PC-9 (cell line): ENCODE data around the gene S100Z. TPM values are rescaled to one million over a fixed set of nuclear protein-coding genes. Genes with fewer than 3 reads are reported as not detected.
A peak's percentile ranks its signal among the peaks of the same experiment; 100 is the strongest.
"Not testable (repeated sequence)": the region's sequence is repeated elsewhere in the genome, so short reads cannot be mapped to it uniquely, and the experiment has no call there.

Experiments used
- BruUV-seq: library from RNA; stranded (reverse); fragments of 400-500 nt; replicated peaks from 2 replicates; lab custom pipeline; 2021; lab: Mats Ljungman, UMichigan
- CTCF ChIA-PET: fragments of 300-600 bp; sonication (Branson Sonifier 250); formaldehyde crosslinking; loops from one replicate; lab custom pipeline; 2022; ENCODE audit warnings: antibody characterized with exemption; lab: Charles Lee
- POLR2A ChIA-PET: fragments of 300-600 bp; sonication (Branson Sonifier 250); formaldehyde crosslinking; loops from one replicate; lab custom pipeline; 2022; ENCODE audit warnings: antibody characterized with exemption; ENCODE audit not compliant: unreplicated experiment; lab: Charles Lee
- DNase-seq, 2 experiments: peaks; one replicate each; pipeline versions ENCODE4 v3.0.0 to v3.0.0-alpha.2; 2015 to 2022; ENCODE audit warnings: mixed read lengths in 1 of 2
- H2AFZ ChIP-seq: fragments of 200-600 bp; sonication (generic); 2 replicates; pipeline ENCODE4 v1.8.1; 2017; ENCODE audit warnings: antibody characterized with exemption
- H3F3A ChIP-seq: fragments of 200-600 bp; sonication (generic); 2 replicates; pipeline ENCODE4 v1.8.1; 2017; ENCODE audit warnings: antibody characterized with exemption, mild to moderate bottlenecking, low read depth; ENCODE audit not compliant: insufficient read depth
- H3K27ac ChIP-seq: fragments of 200-600 bp; sonication (generic); 2 replicates; pipeline ENCODE4 v1.6.1; 2016; ENCODE audit warnings: mixed run types
- H3K27me3 ChIP-seq: fragments of 200-600 bp; sonication (generic); 2 replicates; pipeline ENCODE4 v1.6.1; 2016; ENCODE audit warnings: low read depth, mixed run types; ENCODE audit not compliant: insufficient read depth
- H3K36me3 ChIP-seq: fragments of 200-600 bp; sonication (generic); 2 replicates; pipeline ENCODE4 v1.6.1; 2016; ENCODE audit warnings: low read depth, mixed run types
- H3K4me1 ChIP-seq: fragments of 200-600 bp; sonication (generic); replicated peaks from 2 replicates; pipeline ENCODE4 v1.6.1; 2016; ENCODE audit warnings: mixed run types; ENCODE audit not compliant: insufficient read depth
- H3K4me2 ChIP-seq: fragments of 200-600 bp; sonication (generic); 2 replicates; pipeline ENCODE4 v1.6.1; 2017; ENCODE audit warnings: mixed run types
- H3K4me3 ChIP-seq: fragments of 200-600 bp; sonication (generic); 2 replicates; pipeline ENCODE4 v1.6.1; 2016; ENCODE audit warnings: mixed run types
- H3K79me2 ChIP-seq: fragments of 200-600 bp; sonication (generic); 2 replicates; pipeline ENCODE4 v1.6.1; 2017; ENCODE audit warnings: low read depth, mixed run types
- H3K9me2 ChIP-seq: fragments of 200-600 bp; sonication (generic); 2 replicates; pipeline ENCODE4 v1.8.1; 2017; ENCODE audit warnings: mild to moderate bottlenecking; ENCODE audit not compliant: insufficient read depth
- H3K9me3 ChIP-seq: fragments of 200-600 bp; sonication (generic); 2 replicates; pipeline ENCODE4 v1.8.1; 2016; ENCODE audit warnings: low read depth; ENCODE audit not compliant: insufficient read depth
- H4K20me1 ChIP-seq: fragments of 200-600 bp; sonication (generic); 2 replicates; pipeline ENCODE4 v1.8.1; 2017; ENCODE audit not compliant: insufficient read depth
- CTCF ChIP-seq: fragments of 200-600 bp; sonication (generic); conservative IDR thresholded peaks from 2 replicates; pipeline ENCODE4 v1.6.1; 2017; ENCODE audit warnings: mixed run types, antibody characterized with exemption, mild to moderate bottlenecking, moderate library complexity
- EZH2 ChIP-seq: fragments of 200-600 bp; sonication (generic); IDR thresholded peaks from 2 replicates; pipeline ENCODE4 v1.8.0; 2017; ENCODE audit warnings: antibody characterized with exemption, low read depth
- intact Hi-C: fragments of 100-400 bp; cut with micrococcal nuclease; formaldehyde crosslinking; loops from one replicate; pipeline ENCODE4 v1.10.0; 2022; ENCODE audit not compliant: unreplicated experiment
- total RNA-seq: library from RNA; stranded (reverse); gene quantifications from 2 replicates; pipeline ENCODE4 v1.2.3, GENCODE V29; 2021

Gene S100Z
- total RNA-seq, 1 experiment from 2014 or later: not detected

DNA sequence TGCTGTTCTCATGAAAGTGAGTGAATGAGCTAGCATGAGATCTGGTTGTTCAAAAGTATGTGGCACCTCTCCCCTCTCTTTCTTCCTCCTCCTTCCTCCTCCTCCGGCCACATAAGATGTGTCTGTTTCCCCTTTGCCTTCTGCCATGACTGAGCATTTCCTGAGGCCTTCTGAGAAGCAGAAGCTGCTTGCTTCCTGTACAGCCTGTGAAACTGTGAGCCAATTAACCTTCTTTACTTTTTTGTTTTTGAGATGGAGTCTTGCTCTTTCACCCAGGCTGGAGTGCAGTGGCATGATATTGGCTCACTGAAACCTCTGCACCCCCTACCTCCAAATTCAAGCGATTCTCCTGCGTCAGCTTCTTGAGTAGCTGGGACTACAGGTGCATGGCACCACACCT is 6.1 kb downstream of the S100Z start:
- no peak overlapping the region for H3K4me2 ChIP-seq
- no peak overlapping the region for H2AFZ ChIP-seq
- CTCF ChIA-PET: no interaction called here
- TF ChIP-seq EZH2 (no peak), CTCF (no peak)
- no peaks in the 10 kb centered on the region for H3K36me3 ChIP-seq
- H4K20me1 ChIP-seq: no peaks in the 10 kb centered on the region
- intact Hi-C loops: no loop called here
- H3F3A ChIP-seq: peaks cover 10% of the 10 kb centered on the region; the same call in 1 of the 2 replicates
- no peak overlapping the region for H3K4me3 ChIP-seq
- H3K27me3 ChIP-seq: no peaks in the 10 kb centered on the region
- no peaks in the 10 kb centered on the region for H3K9me3 ChIP-seq
- no peaks in the 10 kb centered on the region for H3K79me2 ChIP-seq
- H3K9me2 ChIP-seq: no peaks in the 10 kb centered on the region
- BruUV-seq: no TSS peak
- no peaks in the 10 kb centered on the region for H3K4me1 ChIP-seq
- no peak overlapping the region for H3K27ac ChIP-seq
- no peak for DNase-seq
- POLR2A ChIA-PET: no interaction called here

- H3F3A ChIP-seq, H3K4me1 ChIP-seq, H3K36me3 ChIP-seq, H4K20me1 ChIP-seq, H3K4me3 ChIP-seq, H3K27ac ChIP-seq, H3K9me2 ChIP-seq, CTCF ChIA-PET, intact Hi-C loops, H3K79me2 ChIP-seq, H3K27me3 ChIP-seq, BruUV-seq, POLR2A ChIA-PET, H2AFZ ChIP-seq, H3K9me3 ChIP-seq, DNase-seq, H3K4me2 ChIP-seq: not testable (repeated sequence)
These were observed 7.0 kb downstream of the S100Z start for GRCh38 chr5:76856800-76857199.

- H3K79me2 ChIP-seq: no peaks in the 10 kb centered on the region
- 0 out of 2 replicates have a peak overlapping the region, but pooled peaks have one; percentile 7 for H3K4me2 ChIP-seq
- DNase-seq: no peak
- CTCF ChIA-PET: interaction anchor here (0.6 kb wide), 1 partner anchor 152 kb away, joined by 5 read pairs; no protein-coding TSS in a partner anchor
- no peak overlapping the region for H3K4me3 ChIP-seq
- no peaks in the 10 kb centered on the region for H3K36me3 ChIP-seq
- H3F3A ChIP-seq: peaks cover 10% of the 10 kb centered on the region; the same call in 1 of the 2 replicates
- H3K9me2 ChIP-seq: no peaks in the 10 kb centered on the region
- no peak overlapping the region for H2AFZ ChIP-seq
- POLR2A ChIA-PET: interaction anchor here (0.6 to 0.7 kb wide), 2 partner anchors 53 to 166 kb away, joined by 3 to 15 read pairs; no protein-coding TSS in a partner anchor
- intact Hi-C loops: loop anchor here (10.0 kb wide), 1 partner anchor 145 kb away; the partner anchor contains the start of gene F2R
- H3K27ac ChIP-seq: no peak overlapping the region
- H3K9me3 ChIP-seq: no peaks in the 10 kb centered on the region
- no peaks in the 10 kb centered on the region for H3K27me3 ChIP-seq
- peaks cover 10% of the 10 kb centered on the region for H3K4me1 ChIP-seq
- no peak for TF ChIP-seq EZH2
- TF ChIP-seq CTCF: no peak
- no TSS peak for BruUV-seq
- H4K20me1 ChIP-seq: no peaks in the 10 kb centered on the region
These were observed 9.9 kb downstream of the S100Z start for GRCh38 chr5:76859591-76860247.
